H9 (cell line): ENCODE data around the gene PHAX. TPM values are rescaled to one million over a fixed set of nuclear protein-coding genes. Genes with fewer than 3 reads are reported as not detected.
A peak's percentile ranks its signal among the peaks of the same experiment; 100 is the strongest.

Experiments
- DNase-seq: peaks from one replicate; pipeline ENCODE4 v3.0.0-alpha.2; 2017
- H2AFZ ChIP-seq: one replicate; pipeline ENCODE4 v1.6.1; 2013; ENCODE audit warnings: mild to moderate bottlenecking, low read length, control low read depth, moderate library complexity
- H2AK5ac ChIP-seq: 2 replicates; pipeline ENCODE4 v1.6.1; 2013; ENCODE audit warnings: low read length, control low read depth, mixed read lengths; ENCODE audit not compliant: insufficient read length
- H2BK120ac ChIP-seq: one replicate; pipeline ENCODE4 v1.6.1; 2013; ENCODE audit warnings: low read depth, mild to moderate bottlenecking, low read length, control low read depth, inconsistent platforms; ENCODE audit not compliant: poor library complexity, severe bottlenecking
- H2BK12ac ChIP-seq: 2 replicates; pipeline ENCODE4 v1.6.1; 2013; ENCODE audit warnings: low read length, control low read depth, mixed read lengths, low read depth; ENCODE audit not compliant: insufficient read length
- H2BK15ac ChIP-seq: 2 replicates; pipeline ENCODE4 v1.6.1; 2013; ENCODE audit warnings: low read depth, low read length, control low read depth
- H2BK20ac ChIP-seq: one replicate; pipeline ENCODE4 v1.6.1; 2013; ENCODE audit warnings: low read depth, mild to moderate bottlenecking, low read length, control low read depth, inconsistent platforms; ENCODE audit not compliant: poor library complexity, severe bottlenecking
- H2BK5ac ChIP-seq: 2 replicates; pipeline ENCODE4 v1.6.1; 2013; ENCODE audit warnings: low read length, control low read depth, mixed read lengths; ENCODE audit not compliant: insufficient read length
- H3K14ac ChIP-seq: 2 replicates; pipeline ENCODE4 v1.6.1; 2013; ENCODE audit warnings: low read length, control low read depth; ENCODE audit not compliant: insufficient read depth
- H3K18ac ChIP-seq: 2 replicates; pipeline ENCODE4 v1.6.1; 2013; ENCODE audit warnings: low read depth, mild to moderate bottlenecking, mixed read lengths, low read length, control low read depth; ENCODE audit not compliant: insufficient read length
- H3K23ac ChIP-seq: 2 replicates; pipeline ENCODE4 v1.6.1; 2013; ENCODE audit warnings: low read length, control low read depth, mixed read lengths, low read depth; ENCODE audit not compliant: insufficient read length
- H3K23me2 ChIP-seq: 2 replicates; pipeline ENCODE4 v1.6.1; 2013; ENCODE audit warnings: low read depth, mild to moderate bottlenecking, mixed read lengths, low read length, control low read depth; ENCODE audit not compliant: insufficient read length, poor library complexity, severe bottlenecking
- H3K27ac ChIP-seq: 2 replicates; pipeline ENCODE4 v1.5.1; 2013; ENCODE audit warnings: low read length, control low read depth, mixed read lengths, low read depth; ENCODE audit not compliant: insufficient read length
- H3K27me3 ChIP-seq: 2 replicates; pipeline ENCODE4 v1.6.1; 2013; ENCODE audit warnings: low read length, control low read depth, inconsistent platforms; ENCODE audit not compliant: insufficient read depth
- H3K4ac ChIP-seq: 2 replicates; pipeline ENCODE4 v1.6.1; 2013; ENCODE audit warnings: low read depth, mild to moderate bottlenecking, control low read depth, inconsistent platforms, low read length, moderate library complexity
- H3K4me1 ChIP-seq: 2 replicates; pipeline ENCODE4 v1.6.1; 2013; ENCODE audit warnings: low read length, control low read depth, inconsistent platforms; ENCODE audit not compliant: insufficient read depth
- H3K4me2 ChIP-seq: 2 replicates; pipeline ENCODE4 v1.6.1; 2013; ENCODE audit warnings: low read length, control low read depth, mixed read lengths; ENCODE audit not compliant: insufficient read length, insufficient read depth
- H3K56ac ChIP-seq: 2 replicates; pipeline ENCODE4 v1.6.1; 2013; ENCODE audit warnings: low read depth, mild to moderate bottlenecking, mixed read lengths, low read length, control low read depth; ENCODE audit not compliant: insufficient read length
- H3K79me1 ChIP-seq: 2 replicates; pipeline ENCODE4 v1.6.1; 2013; ENCODE audit warnings: low read depth, mild to moderate bottlenecking, moderate library complexity, low read length, control low read depth, inconsistent platforms; ENCODE audit not compliant: insufficient read depth, poor library complexity, severe bottlenecking
- H3K79me2 ChIP-seq: 2 replicates; pipeline ENCODE4 v1.6.1; 2013; ENCODE audit warnings: low read length, control low read depth, inconsistent platforms; ENCODE audit not compliant: insufficient read depth
- H3K9ac ChIP-seq: 2 replicates; pipeline ENCODE4 v1.6.1; 2013; ENCODE audit warnings: low read length, control low read depth, mixed read lengths; ENCODE audit not compliant: insufficient read length; ENCODE audit errors: extremely low read depth
- H3K9me3 ChIP-seq: one replicate; pipeline ENCODE4 v1.6.1; 2013; ENCODE audit warnings: low read depth, low read length, inconsistent platforms; ENCODE audit not compliant: control insufficient read depth
- H3T11ph ChIP-seq: one replicate; pipeline ENCODE4 v1.6.1; 2013; ENCODE audit warnings: mild to moderate bottlenecking, low read length, control low read depth, inconsistent platforms
- H4K20me1 ChIP-seq: one replicate; pipeline ENCODE4 v1.6.1; 2013; ENCODE audit not compliant: control insufficient read depth, insufficient read length, insufficient read depth
- H4K5ac ChIP-seq: 2 replicates; pipeline ENCODE4 v1.6.1; 2013; ENCODE audit warnings: low read depth, mild to moderate bottlenecking, mixed read lengths, low read length, control low read depth; ENCODE audit not compliant: insufficient read length
- H4K8ac ChIP-seq: replicated peaks from 2 replicates; pipeline ENCODE4 v1.6.1; 2013; ENCODE audit warnings: low read length, control low read depth, mixed read lengths, low read depth; ENCODE audit not compliant: insufficient read length
- H4K91ac ChIP-seq: 2 replicates; pipeline ENCODE4 v1.6.1; 2013; ENCODE audit warnings: low read depth, mild to moderate bottlenecking, moderate library complexity, mixed read lengths, low read length, control low read depth; ENCODE audit not compliant: insufficient read length
- H3K27ac Mint-ChIP-seq, 3 experiments: 2 replicates in 2 of 3; 3 replicates in 1 of 3; pipeline ENCODE4 v1.8.0; 2020 to 2021; ENCODE audit warnings: mixed read lengths in 3 of 3, mild to moderate bottlenecking in 1 of 3, moderate library complexity in 1 of 3
- H3K27me3 Mint-ChIP-seq: 2 replicates; pipeline ENCODE4 v1.8.0; 2021; ENCODE audit warnings: low read depth, mild to moderate bottlenecking, moderate library complexity, mixed read lengths
- H3K36me3 Mint-ChIP-seq, 3 experiments: 2 replicates in 2 of 3; 3 replicates in 1 of 3; pipeline ENCODE4 v1.8.0; 2020 to 2021; ENCODE audit warnings: low read depth in 3 of 3, mixed read lengths in 3 of 3; ENCODE audit not compliant: insufficient read depth in 1 of 3
- H3K4me1 Mint-ChIP-seq, 2 experiments: 2 replicates each; pipeline ENCODE4 v1.8.0; 2020; ENCODE audit warnings: mixed read lengths in 2 of 2
- H3K4me3 Mint-ChIP-seq, 2 experiments: 2 replicates in 1 of 2; 3 replicates in 1 of 2; pipeline ENCODE4 v1.8.0; 2020 to 2021; ENCODE audit warnings: mild to moderate bottlenecking in 2 of 2, mixed read lengths in 2 of 2, moderate library complexity in 1 of 2
- H3K9me3 Mint-ChIP-seq, 2 experiments: 2 replicates in 1 of 2; 3 replicates in 1 of 2; pipeline ENCODE4 v1.8.0; 2020; ENCODE audit warnings: mild to moderate bottlenecking in 2 of 2, mixed read lengths in 2 of 2, moderate library complexity in 1 of 2
- CTCF ChIP-seq: fragments of 200-600 bp; sonication (generic); conservative IDR thresholded peaks from 3 replicates; pipeline ENCODE4 v1.8.0; 2021; ENCODE audit warnings: antibody characterized with exemption, mild to moderate bottlenecking
- WGBS: extraction: QIAGEN DNeasy Blood & Tissue Kit; methylation state at CpG from one replicate; pipeline ENCODE4 v1.1.7; 2013; ENCODE audit warnings: missing lambda C conversion rate, low lambda C conversion rate, mixed read lengths; ENCODE audit not compliant: insufficient read length; ENCODE audit errors: extremely low coverage; 5-methylcytosine and 5-hydroxymethylcytosine counted together
- total RNA-seq: library from RNA; stranded (reverse); gene quantifications from 2 replicates; pipeline ENCODE4 v1.2.1, GENCODE V29; 2021

Gene PHAX
- total RNA-seq, 1 experiment from 2014 or later, result 65.6 TPM

DNA sequence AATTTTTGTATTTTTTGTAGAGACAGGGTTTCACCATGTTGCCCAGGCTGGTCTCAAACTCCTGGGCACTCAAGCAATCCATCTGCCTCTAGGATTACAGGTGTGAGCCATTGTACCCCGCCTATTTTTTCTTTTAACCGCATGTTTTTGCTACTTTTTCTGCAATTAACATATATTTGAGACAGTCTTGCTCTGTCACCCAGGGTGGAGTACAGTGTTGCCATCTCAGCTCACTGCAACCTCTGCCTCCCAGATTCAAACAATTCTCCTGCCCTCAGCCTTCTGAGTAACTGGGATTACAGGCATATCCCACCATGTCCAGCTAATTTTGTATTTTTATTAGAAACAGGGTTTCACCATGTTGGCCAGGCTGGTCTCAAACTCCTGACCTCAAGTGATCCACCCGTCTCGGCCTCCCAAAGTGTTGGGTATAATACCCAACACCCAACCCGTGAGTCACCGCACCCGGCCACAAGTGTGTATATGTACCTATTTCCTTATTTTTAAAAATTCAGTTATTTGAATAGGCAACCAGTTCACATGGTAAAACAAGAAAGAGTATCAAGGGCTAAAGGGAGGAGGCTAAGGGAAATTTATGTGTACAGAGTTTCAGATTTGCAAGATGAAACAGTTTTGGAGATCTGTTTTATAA lies 13.3 kb downstream of the PHAX start:
- Histone ChIP-seq H3K79me2 (peaks cover 6% of the 10 kb centered on the region; the same call in 1 of the 2 replicates), H2BK20ac (no peak overlapping the region), H3K4me1 (no peaks in the 10 kb centered on the region), H2BK12ac (no peak overlapping the region), H2AK5ac (no peak overlapping the region), H4K91ac (no peak overlapping the region), H4K20me1 (no peaks in the 10 kb centered on the region), H3K23ac (no peak overlapping the region), H3K4ac (no peak overlapping the region), H3K27me3 (no peaks in the 10 kb centered on the region), H3K18ac (no peak overlapping the region), H2BK5ac (no peak overlapping the region), H3K14ac (no peak overlapping the region), H3K4me2 (no peak overlapping the region), H2BK120ac (no peak overlapping the region), H3K23me2 (no peaks in the 10 kb centered on the region), H3K9ac (no peak overlapping the region), H2BK15ac (no peak overlapping the region), H3K9me3 (no peaks in the 10 kb centered on the region), H3K27ac (no peak overlapping the region), H3K56ac (no peak overlapping the region), H2AFZ (no peak overlapping the region), H4K8ac (no peak overlapping the region), H4K5ac (no peak overlapping the region), H3K79me1 (peaks cover 3% of the 10 kb centered on the region), H3T11ph (no peak overlapping the region)
- Mint-ChIP-seq H3K9me3 (no peaks in the 10 kb centered on the region), H3K27me3 (no peaks in the 10 kb centered on the region), H3K4me3 (no peak overlapping the region), H3K4me1 (no peaks in the 10 kb centered on the region), H3K36me3 (peaks cover 24 to 73% (median 59%) of the 10 kb centered on the region in 3 experiments), H3K27ac (peak overlapping the region in 1 of 3 experiments; percentile 39; a peak in 1 of 7 replicates)
- TF ChIP-seq CTCF, result no peak
- no peak for DNase-seq
- WGBS, result no CpG with 5 or more reads among the region's 7 CpGs
